DND-41 (cell line): ENCODE measurements around the gene ARL6.
A peak's percentile ranks its signal among the peaks of the same experiment; 100 is the strongest.

Experiments
- ATAC-seq: fragments of 200-7000 bp; cut with Tn5 transposase; 3 replicates; pipeline ENCODE4 v1.9.1; 2021; ENCODE audit warnings: low read depth; ENCODE audit not compliant: insufficient read depth
- DNase-seq: peaks from one replicate; pipeline ENCODE4 v3.0.0-alpha.2; 2020
- H2AFZ ChIP-seq: 2 replicates; pipeline ENCODE4 v1.6.0; 2012; ENCODE audit warnings: low read depth, low read length
- H3K27ac ChIP-seq: 2 replicates; pipeline ENCODE4 v1.5.1; 2012; ENCODE audit warnings: low read length, inconsistent platforms
- H3K27me3 ChIP-seq: fragments of 200-600 bp; sonication (generic); 2 replicates; pipeline ENCODE4 v1.6.0; 2012; ENCODE audit warnings: low read length, mild to moderate bottlenecking, inconsistent platforms; ENCODE audit not compliant: insufficient read depth, poor library complexity
- H3K36me3 ChIP-seq: 2 replicates; pipeline ENCODE4 v1.5.1; 2012; ENCODE audit warnings: low read length, inconsistent platforms; ENCODE audit not compliant: insufficient read depth
- H3K4me1 ChIP-seq: 2 replicates; pipeline ENCODE4 v1.5.1; 2012; ENCODE audit warnings: mild to moderate bottlenecking, low read length; ENCODE audit not compliant: insufficient read depth
- H3K4me2 ChIP-seq: 2 replicates; pipeline ENCODE4 v1.6.0; 2012; ENCODE audit warnings: mild to moderate bottlenecking, moderate library complexity, low read length, inconsistent platforms; ENCODE audit not compliant: insufficient read depth
- H3K4me3 ChIP-seq, 2 experiments: fragments of 200-600 bp in 1 of 2; shearing (Covaris generic) in 1 of 2; 2 replicates each; pipeline ENCODE4 v1.5.1; 2012 to 2016; ENCODE audit warnings: inconsistent platforms in 2 of 2, low read length in 2 of 2, mild to moderate bottlenecking in 2 of 2, low read depth in 1 of 2, moderate library complexity in 1 of 2
- H3K79me2 ChIP-seq: 2 replicates; pipeline ENCODE4 v1.6.0; 2012; ENCODE audit warnings: low read length, inconsistent platforms; ENCODE audit not compliant: insufficient read depth
- H3K9ac ChIP-seq: 2 replicates; pipeline ENCODE4 v1.6.0; 2012; ENCODE audit warnings: low read depth, mild to moderate bottlenecking, inconsistent platforms, low read length, moderate library complexity
- H3K9me3 ChIP-seq: 2 replicates; pipeline ENCODE4 v1.5.1; 2012; ENCODE audit warnings: low read length, moderate library complexity, mild to moderate bottlenecking, inconsistent platforms; ENCODE audit not compliant: insufficient read depth, severe bottlenecking
- H4K20me1 ChIP-seq: 2 replicates; pipeline ENCODE4 v1.6.0; 2012; ENCODE audit warnings: low read length; ENCODE audit not compliant: insufficient read depth
- EZH2 ChIP-seq: IDR thresholded peaks from 3 replicates; pipeline ENCODE4 v1.6.1; 2012; ENCODE audit warnings: borderline replicate concordance, low read depth, mild to moderate bottlenecking, moderate library complexity, low read length, inconsistent platforms; ENCODE audit not compliant: severe bottlenecking
- TF ChIP-seq, protein P1 (sequence below): IDR thresholded peaks from 2 replicates; pipeline ENCODE4 v1.5.1; 2012; ENCODE audit warnings: borderline replicate concordance, low read length, moderate library complexity, mild to moderate bottlenecking; ENCODE audit not compliant: poor library complexity, severe bottlenecking; ENCODE audit errors: extremely low read depth

ARL6 gene, protein sequence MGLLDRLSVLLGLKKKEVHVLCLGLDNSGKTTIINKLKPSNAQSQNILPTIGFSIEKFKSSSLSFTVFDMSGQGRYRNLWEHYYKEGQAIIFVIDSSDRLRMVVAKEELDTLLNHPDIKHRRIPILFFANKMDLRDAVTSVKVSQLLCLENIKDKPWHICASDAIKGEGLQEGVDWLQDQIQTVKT

DNA sequence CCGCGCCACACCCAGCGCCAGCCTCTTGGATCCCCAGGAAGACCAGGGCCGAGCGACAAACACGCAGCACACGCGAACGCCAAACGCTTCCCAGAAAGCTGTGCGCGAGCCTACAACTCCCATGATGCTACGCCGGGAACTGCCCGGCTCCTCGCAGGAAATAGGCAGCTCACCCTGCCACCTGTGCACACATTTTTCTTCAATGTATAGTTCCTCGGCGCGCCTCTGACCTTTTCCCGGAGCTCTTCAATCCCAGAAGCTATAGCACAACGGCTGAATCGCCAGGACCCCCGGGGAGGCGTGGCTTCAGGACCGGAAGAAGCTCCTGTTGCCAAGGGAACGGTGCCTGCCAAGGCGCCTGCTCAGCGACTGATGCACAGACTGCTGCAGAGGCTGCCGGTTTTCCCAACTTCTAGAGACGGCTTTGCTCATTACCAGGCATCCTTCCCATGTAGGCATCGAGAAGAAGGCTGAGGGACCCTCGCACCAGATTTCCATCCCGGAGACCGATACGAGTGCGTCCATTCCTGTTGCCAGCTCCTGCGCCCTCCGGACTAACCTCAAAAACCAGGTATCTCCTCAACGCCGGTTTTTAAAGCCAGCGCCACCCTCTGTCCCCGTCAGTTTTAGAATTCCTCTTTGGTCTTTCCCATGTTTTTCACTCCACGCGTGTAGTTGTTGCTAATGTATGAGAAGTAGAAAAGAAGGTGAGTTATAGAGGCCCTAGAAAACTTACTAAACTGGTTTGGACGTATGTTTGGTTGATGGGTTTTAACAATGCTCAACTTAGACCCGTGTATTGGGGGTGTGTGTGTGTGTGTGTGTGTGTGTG, at the start of gene ARL6:
Gene ARL6 (plus strand): TSS at position 352 of the 832 bp plus-strand sequence. CDS start 3,350 bp downstream, outside the sequence.
- peak; percentile 95 for ATAC-seq
- peaks cover 35% of the 10 kb centered on the region for H3K4me1 ChIP-seq
- no peaks in the 10 kb centered on the region for H3K27me3 ChIP-seq
- DNase-seq: peak; percentile 80
- no peak for TF ChIP-seq EZH2
- TF ChIP-seq, protein P1, sequence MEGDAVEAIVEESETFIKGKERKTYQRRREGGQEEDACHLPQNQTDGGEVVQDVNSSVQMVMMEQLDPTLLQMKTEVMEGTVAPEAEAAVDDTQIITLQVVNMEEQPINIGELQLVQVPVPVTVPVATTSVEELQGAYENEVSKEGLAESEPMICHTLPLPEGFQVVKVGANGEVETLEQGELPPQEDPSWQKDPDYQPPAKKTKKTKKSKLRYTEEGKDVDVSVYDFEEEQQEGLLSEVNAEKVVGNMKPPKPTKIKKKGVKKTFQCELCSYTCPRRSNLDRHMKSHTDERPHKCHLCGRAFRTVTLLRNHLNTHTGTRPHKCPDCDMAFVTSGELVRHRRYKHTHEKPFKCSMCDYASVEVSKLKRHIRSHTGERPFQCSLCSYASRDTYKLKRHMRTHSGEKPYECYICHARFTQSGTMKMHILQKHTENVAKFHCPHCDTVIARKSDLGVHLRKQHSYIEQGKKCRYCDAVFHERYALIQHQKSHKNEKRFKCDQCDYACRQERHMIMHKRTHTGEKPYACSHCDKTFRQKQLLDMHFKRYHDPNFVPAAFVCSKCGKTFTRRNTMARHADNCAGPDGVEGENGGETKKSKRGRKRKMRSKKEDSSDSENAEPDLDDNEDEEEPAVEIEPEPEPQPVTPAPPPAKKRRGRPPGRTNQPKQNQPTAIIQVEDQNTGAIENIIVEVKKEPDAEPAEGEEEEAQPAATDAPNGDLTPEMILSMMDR: peak; percentile 18
- peak within 1 kb of the TSS; percentile 76 for H3K27ac ChIP-seq
- H3K36me3 ChIP-seq: no peaks in the 10 kb centered on the region
- peak within 1 kb of the TSS; percentile 93 for H2AFZ ChIP-seq
- H3K4me3 ChIP-seq: peak within 1 kb of the TSS; percentile 65 to 92; a peak in 3 of 4 replicates
- H3K9ac ChIP-seq: peak within 1 kb of the TSS; percentile 55
- H4K20me1 ChIP-seq: no peaks in the 10 kb centered on the region
- H3K79me2 ChIP-seq: peaks cover 6% of the 10 kb centered on the region
- peak within 1 kb of the TSS; percentile 72 for H3K4me2 ChIP-seq
- H3K9me3 ChIP-seq: no peaks in the 10 kb centered on the region

DNA sequence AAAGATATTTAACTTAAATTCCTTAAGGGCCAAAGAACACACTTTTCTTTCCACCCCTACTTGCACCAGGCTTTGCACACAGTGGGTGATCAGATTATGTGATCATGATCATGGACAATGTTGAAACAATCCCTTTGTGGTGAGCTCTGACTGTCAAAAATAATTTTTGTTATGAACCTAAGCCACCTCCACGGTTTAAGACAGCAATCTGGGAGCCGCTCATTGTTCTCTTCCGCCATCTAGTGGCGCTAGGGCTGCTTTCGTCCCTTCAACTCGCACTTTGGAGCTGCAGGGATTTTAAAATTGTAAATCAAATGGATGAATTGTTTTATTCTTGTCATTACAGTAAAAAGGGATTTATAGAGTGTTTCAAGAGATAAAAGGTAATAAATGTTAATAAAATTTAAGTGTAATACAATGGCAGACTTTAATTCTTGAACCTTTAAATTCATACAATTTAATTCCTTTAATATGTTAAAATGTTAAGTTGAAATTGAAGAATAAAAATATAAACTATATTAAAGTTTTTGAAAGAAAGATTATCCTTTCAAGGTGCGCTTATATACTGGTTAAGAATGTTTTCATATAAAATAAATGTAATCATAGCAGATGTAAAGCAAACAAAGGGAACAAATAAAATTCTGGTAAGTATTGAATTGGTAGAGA, 45.3 kb upstream of the ARL6 start:
- no peaks in the 10 kb centered on the region for H3K36me3 ChIP-seq
- no peaks in the 10 kb centered on the region for H3K9me3 ChIP-seq
- H3K9ac ChIP-seq: no peak overlapping the region
- H3K27me3 ChIP-seq: peaks cover 8% of the 10 kb centered on the region
- peak overlapping the region; percentile 50; the same call in 1 of the 2 replicates for H3K4me2 ChIP-seq
- ATAC-seq (peak; percentile 98), DNase-seq (peak; percentile 69)
- H3K27ac ChIP-seq: no peak overlapping the region
- no peak for TF ChIP-seq EZH2
- TF ChIP-seq, protein P1: peak; percentile 95
- no peak overlapping the region for H3K4me3 ChIP-seq
- H2AFZ ChIP-seq: no peak overlapping the region
- no peaks in the 10 kb centered on the region for H3K79me2 ChIP-seq
- no peaks in the 10 kb centered on the region for H4K20me1 ChIP-seq
- peaks cover 2% of the 10 kb centered on the region; the same call in 1 of the 2 replicates for H3K4me1 ChIP-seq

DNA sequence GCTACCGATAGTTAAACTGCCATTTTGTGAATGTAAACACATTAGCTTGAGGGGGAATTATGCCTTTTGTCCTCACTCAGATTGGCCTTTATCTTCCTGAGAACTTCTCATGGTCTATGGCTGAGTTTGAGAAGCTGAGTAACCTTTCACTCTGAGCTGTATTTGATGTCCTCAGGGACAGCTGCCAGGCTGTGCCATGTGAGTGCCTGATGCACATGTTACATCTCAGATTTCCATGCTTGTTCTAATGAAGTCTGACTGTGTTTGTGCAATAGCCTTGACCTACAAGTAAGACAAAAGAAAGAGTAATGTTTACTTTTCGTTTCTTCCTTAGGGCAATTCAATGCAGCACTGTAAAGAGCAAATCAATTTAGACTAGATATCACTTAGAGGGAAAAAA, 44.1 kb upstream of the ARL6 start:
- H3K4me3 ChIP-seq: no peak overlapping the region
- ATAC-seq: no peak
- H3K9ac ChIP-seq: no peak overlapping the region
- H3K9me3 ChIP-seq: no peaks in the 10 kb centered on the region
- H3K27ac ChIP-seq: no peak overlapping the region
- peaks cover 2% of the 10 kb centered on the region; the same call in 1 of the 2 replicates for H3K4me1 ChIP-seq
- H3K36me3 ChIP-seq: no peaks in the 10 kb centered on the region
- no peak overlapping the region for H3K4me2 ChIP-seq
- H3K79me2 ChIP-seq: no peaks in the 10 kb centered on the region
- peaks cover 8% of the 10 kb centered on the region for H3K27me3 ChIP-seq
- no peak overlapping the region for H2AFZ ChIP-seq
- no peaks in the 10 kb centered on the region for H4K20me1 ChIP-seq
- DNase-seq: no peak
- TF ChIP-seq EZH2: no peak
- TF ChIP-seq, protein P1: no peak
